Trophoblast cell (in vitro differentiated cells and primary cell): ENCODE data around the gene GRM4.

Source experiments
- DNase-seq, 2 donors: peaks; one replicate each; pipeline ENCODE4 v3.0.0-alpha.2; 2016
- H2AFZ ChIP-seq: 2 replicates; pipeline ENCODE4 v1.6.1; 2013; ENCODE audit warnings: low read length, moderate library complexity, mild to moderate bottlenecking; ENCODE audit not compliant: insufficient read depth, poor library complexity
- H2AK5ac ChIP-seq: 2 replicates; pipeline ENCODE4 v1.6.1; 2013; ENCODE audit warnings: mild to moderate bottlenecking, low read length
- H2BK120ac ChIP-seq: 2 replicates; pipeline ENCODE4 v1.6.1; 2013; ENCODE audit warnings: low read length, mild to moderate bottlenecking, moderate library complexity; ENCODE audit not compliant: insufficient read depth, poor library complexity
- H2BK12ac ChIP-seq: 2 replicates; pipeline ENCODE4 v1.6.1; 2013; ENCODE audit warnings: mild to moderate bottlenecking, low read length, moderate library complexity
- H2BK5ac ChIP-seq: 2 replicates; pipeline ENCODE4 v1.6.1; 2013; ENCODE audit warnings: low read length, low read depth, moderate library complexity, mild to moderate bottlenecking; ENCODE audit not compliant: poor library complexity
- H3K14ac ChIP-seq: 2 replicates; pipeline ENCODE4 v1.6.1; 2013; ENCODE audit warnings: mild to moderate bottlenecking, low read length
- H3K18ac ChIP-seq: 2 replicates; pipeline ENCODE4 v1.6.1; 2013; ENCODE audit warnings: mild to moderate bottlenecking, low read length
- H3K23ac ChIP-seq: 2 replicates; pipeline ENCODE4 v1.6.1; 2013; ENCODE audit warnings: low read length
- H3K27ac ChIP-seq: 2 replicates; pipeline ENCODE4 v1.5.1; 2013; ENCODE audit warnings: low read depth, mild to moderate bottlenecking, inconsistent platforms, low read length, moderate library complexity
- H3K27me3 ChIP-seq: 2 replicates; pipeline ENCODE4 v1.6.1; 2013; ENCODE audit warnings: inconsistent platforms, mild to moderate bottlenecking, low read length, moderate library complexity; ENCODE audit not compliant: insufficient read depth
- H3K36me3 ChIP-seq, 2 experiments: 1 replicate in 1 of 2; 2 replicates in 1 of 2; pipeline ENCODE4 v1.6.1; 2013; ENCODE audit warnings: low read length in 2 of 2, mild to moderate bottlenecking in 2 of 2, moderate library complexity in 1 of 2; ENCODE audit not compliant: insufficient read depth in 2 of 2, control insufficient read depth in 1 of 2
- H3K4ac ChIP-seq: 2 replicates; pipeline ENCODE4 v1.6.1; 2013; ENCODE audit warnings: low read depth, mild to moderate bottlenecking, low read length, moderate library complexity
- H3K4me1 ChIP-seq, 2 experiments: 1 replicate in 1 of 2; 2 replicates in 1 of 2; pipeline ENCODE4 v1.6.1; 2013; ENCODE audit warnings: low read length in 2 of 2, mild to moderate bottlenecking in 2 of 2, moderate library complexity in 1 of 2; ENCODE audit not compliant: insufficient read depth in 2 of 2, control insufficient read depth in 1 of 2
- H3K4me2 ChIP-seq: 2 replicates; pipeline ENCODE4 v1.6.1; 2013; ENCODE audit warnings: inconsistent platforms, mild to moderate bottlenecking, low read length, moderate library complexity
- H3K4me3 ChIP-seq: 2 replicates; pipeline ENCODE4 v1.5.1; 2013; ENCODE audit warnings: mild to moderate bottlenecking, low read depth, low read length, inconsistent platforms
- H3K79me1 ChIP-seq: one replicate; pipeline ENCODE4 v1.6.1; 2013; ENCODE audit warnings: low read length
- H3K79me2 ChIP-seq: 2 replicates; pipeline ENCODE4 v1.6.1; 2013; ENCODE audit warnings: low read length, mild to moderate bottlenecking; ENCODE audit not compliant: control insufficient read depth, insufficient read depth, poor library complexity
- H3K9ac ChIP-seq: 2 replicates; pipeline ENCODE4 v1.6.1; 2013; ENCODE audit warnings: mild to moderate bottlenecking, low read length
- H3K9me3 ChIP-seq: 2 replicates; pipeline ENCODE4 v1.6.1; 2013; ENCODE audit warnings: low read depth, mild to moderate bottlenecking, control low read depth, inconsistent platforms, low read length; ENCODE audit not compliant: insufficient read depth
- H4K12ac ChIP-seq: 2 replicates; pipeline ENCODE4 v1.6.1; 2013; ENCODE audit warnings: low read depth, mild to moderate bottlenecking, low read length, moderate library complexity
- H4K8ac ChIP-seq: 2 replicates; pipeline ENCODE4 v1.6.1; 2013; ENCODE audit warnings: low read depth, mild to moderate bottlenecking, low read length, moderate library complexity
- H4K91ac ChIP-seq: one replicate; pipeline ENCODE4 v1.6.1; 2013; ENCODE audit warnings: low read depth, mild to moderate bottlenecking, low read length, moderate library complexity
- WGBS: extraction: QIAGEN DNeasy Blood & Tissue Kit; methylation state at CpG from one replicate; pipeline ENCODE4 v1.1.7; 2013; ENCODE audit warnings: missing lambda C conversion rate; ENCODE audit not compliant: insufficient read length, insufficient coverage; ENCODE audit errors: extremely low coverage; 5-methylcytosine and 5-hydroxymethylcytosine counted together

The GRM4 gene

DNA sequence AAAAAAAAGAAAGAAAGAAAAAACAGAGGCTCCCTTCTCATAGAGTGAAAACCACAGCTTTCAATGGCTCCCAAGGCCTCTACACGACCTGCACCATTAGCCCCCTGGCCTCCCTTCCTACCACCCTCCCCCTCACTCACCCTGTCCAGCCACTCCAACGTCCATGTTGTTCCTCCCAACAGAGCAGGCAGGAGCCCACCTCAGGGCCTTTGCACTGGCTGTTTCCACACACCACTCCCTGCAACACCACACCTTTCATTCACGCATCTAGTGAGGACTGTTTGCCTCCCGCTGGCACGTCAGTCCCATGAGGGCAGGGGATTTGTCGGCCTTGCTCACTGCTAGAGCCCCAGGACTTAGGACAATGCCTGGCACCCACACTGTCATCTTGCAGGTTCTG is 39.5 kb downstream of the GRM4 start:
- Histone ChIP-seq H3K27ac (no peak overlapping the region), H3K14ac (no peak overlapping the region), H3K4me3 (no peak overlapping the region), H3K9me3 (no peaks in the 10 kb centered on the region), H3K4ac (no peak overlapping the region), H3K18ac (no peak overlapping the region), H2BK5ac (no peak overlapping the region), H2BK12ac (no peak overlapping the region), H2BK120ac (no peak overlapping the region), H3K79me1 (no peaks in the 10 kb centered on the region), H3K79me2 (no peaks in the 10 kb centered on the region), H3K4me1 (no peaks in the 10 kb centered on the region), H3K27me3 (no peaks in the 10 kb centered on the region), H4K8ac (no peak overlapping the region), H3K4me2 (no peak overlapping the region), H2AFZ (no peak overlapping the region), H3K23ac (no peak overlapping the region), H4K91ac (no peak overlapping the region), H3K36me3 (no peaks in the 10 kb centered on the region), H2AK5ac (no peak overlapping the region), H3K9ac (no peak overlapping the region), H4K12ac (no peak overlapping the region)
- WGBS: no CpG with 5 or more reads among the region's 6 CpGs
- no peak for DNase-seq

DNA sequence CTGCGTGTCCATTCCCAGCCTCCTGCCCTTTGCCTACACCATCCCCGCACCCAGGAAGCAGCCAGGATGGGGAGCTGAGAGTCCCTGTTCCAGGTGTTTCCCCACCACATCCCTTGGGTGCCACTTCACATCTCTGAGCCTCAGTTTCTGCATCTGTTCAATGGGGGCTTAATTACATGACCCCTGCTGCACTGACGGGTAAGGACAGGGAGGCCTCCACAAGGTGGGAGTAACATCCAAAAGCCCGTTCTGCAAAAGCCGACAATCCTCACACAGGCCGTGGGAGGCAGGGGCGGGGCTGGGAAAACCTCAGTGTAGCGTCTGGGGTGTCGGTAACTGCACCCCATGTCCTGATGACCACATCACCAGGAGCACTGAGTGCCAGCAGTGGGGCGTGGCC is 41.3 kb downstream of the GRM4 start:
- no peak overlapping the region for H3K4me2 ChIP-seq
- no peak overlapping the region for H2BK120ac ChIP-seq
- H2AK5ac ChIP-seq: no peak overlapping the region
- no peak overlapping the region for H2BK12ac ChIP-seq
- H3K4ac ChIP-seq: no peak overlapping the region
- no peak overlapping the region for H2AFZ ChIP-seq
- no peak overlapping the region for H3K4me3 ChIP-seq
- no peaks in the 10 kb centered on the region for H3K79me1 ChIP-seq
- no peak overlapping the region for H3K18ac ChIP-seq
- no peaks in the 10 kb centered on the region for H3K9me3 ChIP-seq
- no peak overlapping the region for H3K9ac ChIP-seq
- no CpG with 5 or more reads among the region's 10 CpGs for WGBS
- no peak overlapping the region for H3K27ac ChIP-seq
- H4K91ac ChIP-seq: no peak overlapping the region
- H3K14ac ChIP-seq: no peak overlapping the region
- H3K36me3 ChIP-seq: no peaks in the 10 kb centered on the region
- H4K12ac ChIP-seq: no peak overlapping the region
- H3K79me2 ChIP-seq: no peaks in the 10 kb centered on the region
- H4K8ac ChIP-seq: no peak overlapping the region
- H2BK5ac ChIP-seq: no peak overlapping the region
- no peaks in the 10 kb centered on the region for H3K4me1 ChIP-seq
- H3K27me3 ChIP-seq: no peaks in the 10 kb centered on the region
- no peak for DNase-seq
- H3K23ac ChIP-seq: no peak overlapping the region

DNA sequence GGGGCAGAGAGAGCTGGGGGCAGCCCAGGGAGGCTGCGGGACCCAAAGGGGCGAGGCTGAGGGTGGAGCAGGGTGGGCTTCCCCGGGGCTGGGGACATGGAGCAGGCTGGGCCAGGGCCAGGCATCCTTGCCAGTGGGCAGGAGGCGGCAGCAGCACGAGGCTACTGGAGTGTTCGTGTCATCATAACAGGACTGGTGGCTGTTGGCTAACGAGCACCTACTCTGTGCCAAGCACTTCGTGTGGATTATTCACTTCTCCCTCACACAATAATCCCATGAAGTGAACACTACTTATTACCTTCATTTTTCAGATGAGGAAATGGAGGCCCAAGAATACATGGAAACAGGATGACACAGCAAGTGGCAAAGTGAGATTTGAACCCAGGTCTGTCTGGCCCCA is 41.7 kb downstream of the GRM4 start:
- Histone ChIP-seq H3K9ac (no peak overlapping the region), H2AFZ (no peak overlapping the region), H3K23ac (no peak overlapping the region), H3K27ac (no peak overlapping the region), H2BK5ac (no peak overlapping the region), H3K79me1 (no peaks in the 10 kb centered on the region), H3K4me2 (no peak overlapping the region), H3K14ac (no peak overlapping the region), H3K4me3 (no peak overlapping the region), H2BK12ac (no peak overlapping the region), H4K8ac (no peak overlapping the region), H3K36me3 (no peaks in the 10 kb centered on the region), H2BK120ac (no peak overlapping the region), H3K27me3 (no peaks in the 10 kb centered on the region), H3K79me2 (no peaks in the 10 kb centered on the region), H4K12ac (no peak overlapping the region), H3K18ac (no peak overlapping the region), H3K4ac (no peak overlapping the region), H3K9me3 (no peaks in the 10 kb centered on the region), H3K4me1 (no peaks in the 10 kb centered on the region), H2AK5ac (no peak overlapping the region), H4K91ac (no peak overlapping the region)
- no CpG with 5 or more reads among the region's 8 CpGs for WGBS
- DNase-seq: no peak

DNA sequence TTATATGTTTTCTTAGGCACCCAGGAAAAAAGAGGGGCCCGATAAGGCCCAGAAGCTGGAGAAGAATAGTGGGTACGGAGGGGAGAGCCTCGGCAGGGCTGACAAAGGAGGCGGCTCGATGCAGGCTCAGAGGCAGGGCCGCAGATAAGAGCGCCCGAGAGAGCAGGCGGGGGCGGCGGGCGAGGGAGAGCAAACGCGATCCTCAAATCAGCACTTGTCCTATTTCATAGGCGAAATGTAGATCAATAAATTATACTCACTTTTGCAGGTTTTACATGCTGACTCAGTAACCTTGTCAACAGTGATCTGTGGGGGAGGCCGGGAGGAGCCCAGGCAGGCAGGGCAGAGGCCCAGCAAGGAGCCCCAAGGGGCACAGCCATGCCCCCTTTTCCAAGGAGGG is 42.6 kb downstream of the GRM4 start:
- no peaks in the 10 kb centered on the region for H3K9me3 ChIP-seq
- H3K79me1 ChIP-seq: no peaks in the 10 kb centered on the region
- no peak overlapping the region for H2BK12ac ChIP-seq
- H3K4me1 ChIP-seq: no peaks in the 10 kb centered on the region
- H3K27ac ChIP-seq: no peak overlapping the region
- no peaks in the 10 kb centered on the region for H3K79me2 ChIP-seq
- no peak overlapping the region for H3K4me3 ChIP-seq
- H3K14ac ChIP-seq: no peak overlapping the region
- H2AFZ ChIP-seq: no peak overlapping the region
- no peak overlapping the region for H3K4ac ChIP-seq
- no peak overlapping the region for H3K23ac ChIP-seq
- DNase-seq: no peak
- H3K18ac ChIP-seq: no peak overlapping the region
- H3K27me3 ChIP-seq: no peaks in the 10 kb centered on the region
- H3K36me3 ChIP-seq: no peaks in the 10 kb centered on the region
- H3K9ac ChIP-seq: no peak overlapping the region
- no CpG with 5 or more reads among the region's 16 CpGs for WGBS
- H4K8ac ChIP-seq: no peak overlapping the region
- no peak overlapping the region for H2AK5ac ChIP-seq
- H2BK5ac ChIP-seq: no peak overlapping the region
- no peak overlapping the region for H3K4me2 ChIP-seq
- H2BK120ac ChIP-seq: no peak overlapping the region
- H4K91ac ChIP-seq: no peak overlapping the region
- H4K12ac ChIP-seq: no peak overlapping the region
